A549 treated with Mapracorat at 1 μM for 4 hours (cell line): ENCODE measurements around the gene CDKL1. TPM values are rescaled to one million over a fixed set of nuclear protein-coding genes. Genes with fewer than 3 reads are reported as not detected.

ENCODE experiments used
- total RNA-seq: library from RNA; stranded (reverse); fragments of 200-300 nt; extraction: Qiagen RNA extraction; gene quantifications from 5 replicates; pipeline ENCODE4 v1.2.3, GENCODE V29; 2022

Gene CDKL1
- total RNA-seq: 6.4 to 16.7 TPM (median 7.9 TPM) in 5 replicates

GRCh38 chr14:50396631-50397389 is at the start of gene CDKL1:
CDKL1 (minus strand) TSS chr14:50396881; CDS start chr14:50395868, 1,013 bp downstream.

GRCh38 chr14:50311972-50312733 is 84.5 kb downstream of the CDKL1 start, which contains the start of the genes DMAC2L and L2HGDH:
DMAC2L (plus strand) TSS chr14:50312324; CDS start chr14:50321488, 9,164 bp downstream.
L2HGDH (minus strand) TSS chr14:50312229; CDS start chr14:50312150, 79 bp downstream.

Other genes starting within 250 kb of the CDKL1 start
- gene SOS2, start 165.3 kb downstream of the CDKL1 start, total RNA-seq: 8.0 to 11.5 TPM (median 11.0 TPM) in 5 replicates
- gene L2HGDH, start 84.7 kb downstream of the CDKL1 start, total RNA-seq: 8.0 to 12.2 TPM (median 9.8 TPM) in 5 replicates
- gene DMAC2L, start 84.6 kb downstream of the CDKL1 start, total RNA-seq: 10.9 to 14.7 TPM (median 14.2 TPM) in 5 replicates
- gene MAP4K5, start 135.7 kb upstream of the CDKL1 start, total RNA-seq: 28.7 to 39.9 TPM (median 35.1 TPM) in 5 replicates
- gene ATL1, start 163.3 kb upstream of the CDKL1 start, total RNA-seq: 4.9 to 6.3 TPM (median 5.4 TPM) in 5 replicates